Stimulated activated CD4-positive, alpha-beta T cell treated with anti-CD3 and anti-CD28 coated beads, Interleukin-1b, Interleukin-23, amount 100 ng/mL, for 24 hours (primary cell): Measurements from ENCODE around the gene BLNK.

Source experiments
- DNase-seq, 4 experiments: peaks; one replicate each; pipeline ENCODE4 v3.0.0-alpha.2; 2020; ENCODE audit warnings: low read depth in 4 of 4, low spot score in 1 of 4

BLNK gene

DNA sequence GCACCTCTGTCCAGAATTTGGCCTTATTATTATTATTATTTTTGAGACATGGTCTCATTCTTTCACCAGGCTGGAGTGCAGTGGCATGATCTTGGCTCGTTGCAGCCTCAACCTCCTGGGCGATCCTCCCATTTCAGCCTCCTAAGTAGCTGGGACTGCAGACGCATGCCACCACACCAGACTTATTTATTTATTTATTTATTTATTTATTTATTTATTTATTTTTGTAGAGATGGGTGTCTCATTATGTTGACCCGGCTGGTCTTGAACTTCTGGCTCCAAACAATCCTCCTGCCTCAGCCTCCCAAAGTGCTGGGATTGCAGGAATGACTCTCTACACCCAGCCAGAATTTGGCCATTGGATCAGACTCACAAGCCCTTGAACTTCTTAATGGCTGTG is 6.4 kb downstream of the BLNK start:
- DNase-seq = no peak

- DNase-seq = no peak
Measured at GRCh38 chr10:96263669-96264068, 7.7 kb downstream of the BLNK start.

- no peak for DNase-seq
Measured at GRCh38 chr10:96263176-96263575, 8.2 kb downstream of the BLNK start.

DNA sequence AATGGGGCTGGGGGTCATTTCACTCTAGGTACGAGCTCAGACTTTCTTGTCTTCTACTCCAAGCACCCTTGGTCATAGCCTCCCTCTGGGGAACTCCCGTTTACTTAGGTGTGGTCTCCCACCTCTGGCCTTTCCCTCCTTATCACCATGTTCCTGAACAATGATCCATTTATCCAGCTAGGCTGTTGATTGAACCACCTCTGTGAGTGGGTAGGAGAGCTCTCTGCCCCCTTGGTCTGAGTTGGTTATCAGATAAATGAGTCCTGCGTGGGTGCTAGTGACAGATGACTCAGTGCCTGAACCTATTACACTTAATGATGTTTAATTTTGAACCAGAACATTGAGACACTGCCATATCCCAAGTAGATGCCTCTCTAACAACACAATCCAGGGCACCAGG is 9.4 kb downstream of the BLNK start:
- no peak for DNase-seq

GRCh38 chr10:96261132-96261531 is 10.2 kb downstream of the BLNK start:
- DNase-seq = no peak

DNA sequence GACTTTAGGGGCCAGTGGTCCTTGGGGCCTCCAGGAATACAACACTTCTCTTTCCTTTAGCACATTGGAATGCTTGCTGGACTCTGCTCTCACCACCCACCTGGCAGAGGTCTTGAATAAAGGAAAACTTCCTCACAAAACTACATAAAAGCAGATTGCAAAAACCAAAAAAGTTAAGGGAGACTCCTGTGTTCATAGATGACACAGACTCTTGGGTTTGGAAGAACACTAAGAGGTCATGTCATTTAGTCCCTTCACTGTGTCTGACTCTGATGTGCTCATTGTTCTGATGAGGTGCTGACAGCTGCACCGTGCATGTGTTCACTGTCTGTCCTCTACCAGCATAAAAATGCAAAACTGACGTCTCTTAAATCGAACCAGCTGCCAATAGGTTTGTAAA is 11.4 kb downstream of the BLNK start:
- DNase-seq = no peak

GRCh38 chr10:96259150-96259549 is 12.2 kb downstream of the BLNK start:
- no peak for DNase-seq

- DNase-seq = no peak
Measured at GRCh38 chr10:96257944-96258343, 13.4 kb downstream of the BLNK start.

DNA sequence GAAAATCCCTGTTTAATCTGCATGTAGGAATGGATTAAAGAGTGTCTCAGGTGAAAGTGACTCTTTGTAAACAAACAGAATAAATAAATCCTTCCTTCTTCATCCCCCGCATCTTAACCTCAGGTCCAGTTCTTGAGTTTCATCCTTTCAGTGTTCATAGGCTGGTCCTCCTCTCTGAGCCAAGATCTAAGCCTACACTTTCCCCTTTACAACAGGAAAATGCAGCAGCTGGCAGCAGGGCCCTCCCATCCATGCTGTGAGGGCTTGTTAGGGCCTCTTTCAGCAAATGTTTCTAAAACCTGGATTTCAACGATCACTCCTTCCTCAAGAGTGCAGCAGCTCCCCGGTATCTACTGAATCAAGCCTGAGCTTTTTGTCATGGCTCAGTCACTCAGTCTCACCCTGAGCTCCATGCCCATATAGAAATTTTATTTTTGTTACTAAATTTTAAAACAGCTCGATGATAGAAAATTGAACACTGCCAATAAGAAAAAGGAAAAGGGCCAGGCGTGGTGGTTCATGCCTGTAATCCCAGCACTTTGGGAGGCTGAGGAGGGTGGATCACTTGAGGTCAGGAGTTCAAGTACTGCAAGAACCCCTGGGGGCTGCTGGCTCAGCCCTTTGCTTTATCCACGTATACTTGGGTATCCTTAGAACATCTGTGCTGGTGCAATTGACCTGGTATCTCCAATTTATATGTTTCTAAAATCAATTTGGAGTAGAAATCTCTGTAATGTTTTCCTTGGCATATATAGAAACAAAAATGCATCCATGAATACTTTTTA is 15.6 kb downstream of the BLNK start:
- no peak for DNase-seq

- no peak for DNase-seq
Measured at GRCh38 chr10:96254976-96255375, 16.4 kb downstream of the BLNK start.

DNA sequence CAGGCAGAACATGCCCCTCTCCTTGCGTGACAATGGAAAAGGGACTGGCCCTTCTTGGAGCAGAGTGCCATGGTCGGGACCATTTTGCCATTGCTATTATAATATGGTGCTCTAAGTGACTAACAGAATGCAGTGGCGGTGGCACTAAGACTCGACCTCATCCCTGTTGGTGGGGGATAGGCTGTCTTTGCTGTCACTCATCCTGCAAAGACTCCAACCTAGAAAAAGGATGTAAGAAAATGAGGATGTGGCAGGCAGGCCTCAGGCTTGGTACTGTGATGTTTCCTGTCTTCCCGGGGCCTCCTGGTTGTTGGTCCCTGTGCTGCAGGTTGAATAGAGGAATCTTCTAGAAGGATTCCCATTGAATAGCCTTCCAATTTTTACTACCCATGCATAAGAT is 18.6 kb downstream of the BLNK start:
- no peak for DNase-seq

DNA sequence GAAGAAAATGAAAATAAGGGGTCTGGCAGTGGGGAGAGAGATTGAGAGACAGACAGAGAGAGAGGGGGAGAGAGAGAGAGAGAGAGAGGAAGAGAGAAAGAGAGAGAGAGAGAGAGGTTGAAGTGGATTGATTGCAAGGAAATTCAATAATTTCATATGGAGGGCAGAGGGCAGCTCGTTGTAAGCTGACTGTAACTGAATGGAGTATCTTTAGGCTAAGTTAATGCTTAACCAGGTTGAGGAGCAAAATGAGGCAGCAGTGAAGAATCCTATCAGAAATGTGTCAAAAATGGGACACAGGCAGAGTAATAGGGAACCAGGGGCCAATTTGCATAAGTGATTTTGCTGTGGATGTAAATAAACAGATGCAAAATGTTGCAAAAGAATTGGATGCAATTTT is 21.0 kb downstream of the BLNK start:
- DNase-seq = no peak

DNA sequence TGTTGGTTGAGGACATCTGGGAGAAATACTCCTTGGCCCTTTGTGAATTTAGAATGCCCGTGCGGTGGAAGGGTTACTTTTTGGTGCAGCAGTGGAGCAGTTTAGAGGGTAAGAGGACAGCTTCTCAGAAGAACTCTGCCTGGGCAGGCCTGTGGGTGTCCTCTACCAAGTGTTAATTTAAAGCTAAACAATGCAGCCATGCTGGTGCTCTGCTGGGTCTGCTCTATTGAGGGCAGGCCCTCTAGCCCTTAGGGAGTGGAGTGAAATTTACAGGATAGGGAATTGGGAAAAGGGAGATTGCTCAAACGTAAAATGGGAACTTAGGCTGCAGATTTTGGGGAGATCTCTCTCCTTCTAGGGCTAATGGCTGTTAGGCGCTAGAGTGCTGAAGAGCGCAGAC is 22.1 kb downstream of the BLNK start:
- no peak for DNase-seq

GRCh38 chr10:96244354-96244753 is 27.0 kb downstream of the BLNK start:
- no peak for DNase-seq

DNA sequence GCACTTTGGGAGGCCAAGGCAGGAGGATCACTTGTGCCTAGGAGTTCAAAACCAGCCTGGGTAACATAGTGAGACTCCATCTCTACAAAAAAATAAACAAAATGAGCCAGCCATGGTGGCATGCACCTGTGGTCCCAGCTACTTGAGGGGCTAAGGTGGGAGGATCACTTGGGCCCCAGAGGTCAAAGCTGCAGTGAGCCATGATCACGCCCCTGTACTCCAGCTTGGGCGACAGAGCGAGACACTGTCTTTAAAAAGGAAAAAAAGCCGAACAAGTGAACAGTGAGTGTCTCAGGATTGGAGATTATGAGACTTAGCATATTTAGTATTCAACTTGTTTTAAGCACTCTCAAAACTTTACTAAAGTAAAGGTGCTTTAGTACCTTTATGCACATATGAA is 28.1 kb downstream of the BLNK start:
- no peak for DNase-seq

DNA sequence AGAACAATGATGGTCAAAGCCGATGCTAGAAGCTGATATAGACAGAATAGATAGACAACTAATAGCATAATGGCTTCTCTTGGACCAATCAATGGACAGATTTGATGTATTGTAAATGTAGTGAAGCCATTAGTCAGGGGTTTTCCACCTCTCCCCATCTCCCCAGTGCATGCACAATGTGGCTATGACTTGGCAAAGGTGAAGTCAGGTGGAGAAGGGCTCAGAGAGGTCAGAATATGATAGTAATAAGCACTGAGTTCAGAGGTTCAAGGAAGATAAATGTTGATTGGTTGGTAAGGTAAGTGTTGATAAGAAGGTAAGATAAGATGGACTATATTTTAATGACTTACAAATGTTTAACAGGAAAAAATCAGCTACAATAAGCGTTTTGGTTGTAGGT is 28.5 kb downstream of the BLNK start:
- no peak for DNase-seq

DNA sequence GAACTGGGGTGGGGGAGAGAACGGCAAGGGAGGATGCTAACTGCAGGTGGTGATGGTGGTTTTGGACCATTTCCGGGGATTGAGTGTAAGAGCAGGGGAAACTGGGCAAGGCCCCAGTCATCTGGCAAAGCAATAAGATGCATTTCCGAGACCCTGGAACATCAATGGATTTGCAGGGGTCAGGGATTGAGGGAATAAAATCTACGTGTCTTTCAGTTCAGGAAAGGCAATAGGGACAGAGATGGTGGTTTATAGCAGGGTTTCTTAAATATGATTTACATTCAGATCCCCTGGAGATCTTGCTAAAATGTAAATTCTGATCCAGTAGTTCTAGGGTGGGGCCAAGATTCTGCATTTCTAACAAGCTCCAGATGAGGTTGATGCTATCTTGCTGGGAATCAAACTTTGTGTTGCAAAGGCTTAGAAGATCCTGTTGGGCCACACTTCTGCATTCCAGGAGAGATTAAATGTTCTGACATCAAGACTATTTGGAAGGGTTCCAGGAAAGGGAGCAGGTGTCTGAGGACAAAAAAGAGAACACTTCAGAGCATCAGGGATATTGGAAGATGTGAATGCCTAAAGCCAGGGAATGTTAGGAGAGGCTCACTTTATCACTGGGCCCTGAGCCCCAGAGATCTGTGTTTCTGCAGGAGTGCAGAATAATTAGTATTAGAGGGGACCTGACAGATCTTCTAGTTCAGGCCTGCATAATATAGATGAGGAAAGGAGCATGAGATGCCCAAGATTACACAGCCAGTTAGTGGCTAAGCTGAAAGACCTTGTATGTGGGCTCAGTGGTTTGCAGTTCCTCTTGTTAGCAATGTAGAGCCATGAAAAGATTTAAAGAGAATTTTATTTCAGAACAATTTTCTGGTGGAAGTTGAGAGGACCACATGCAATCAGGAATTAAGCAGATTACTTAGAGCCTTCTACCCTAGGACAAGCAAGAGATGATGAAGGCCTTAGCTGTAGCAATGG is 32.4 kb downstream of the BLNK start:
- DNase-seq = no peak

DNA sequence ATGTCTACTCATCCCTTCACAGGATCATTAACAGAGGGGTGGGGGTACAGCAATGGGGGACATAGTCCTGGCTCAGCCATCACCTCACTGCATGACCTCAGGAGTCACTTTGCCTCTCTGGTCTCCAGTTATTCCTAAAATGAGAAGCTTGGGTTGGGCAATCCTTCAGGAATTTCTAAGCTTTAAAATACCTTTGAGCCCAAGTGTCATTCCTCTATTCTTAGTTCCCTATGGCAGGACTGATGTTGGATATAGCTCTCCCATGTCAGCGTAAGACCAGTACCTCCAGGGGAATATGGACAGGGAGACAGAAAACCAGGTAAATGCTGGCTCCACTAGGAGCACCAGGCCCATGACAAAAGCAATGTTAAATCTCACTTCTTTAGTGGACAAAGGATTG is 34.5 kb downstream of the BLNK start:
- no peak for DNase-seq

- no peak for DNase-seq
Measured at GRCh38 chr10:96236090-96236478, 35.3 kb downstream of the BLNK start.

GRCh38 chr10:96235326-96236089 is 35.9 kb downstream of the BLNK start:
- DNase-seq = no peak

DNA sequence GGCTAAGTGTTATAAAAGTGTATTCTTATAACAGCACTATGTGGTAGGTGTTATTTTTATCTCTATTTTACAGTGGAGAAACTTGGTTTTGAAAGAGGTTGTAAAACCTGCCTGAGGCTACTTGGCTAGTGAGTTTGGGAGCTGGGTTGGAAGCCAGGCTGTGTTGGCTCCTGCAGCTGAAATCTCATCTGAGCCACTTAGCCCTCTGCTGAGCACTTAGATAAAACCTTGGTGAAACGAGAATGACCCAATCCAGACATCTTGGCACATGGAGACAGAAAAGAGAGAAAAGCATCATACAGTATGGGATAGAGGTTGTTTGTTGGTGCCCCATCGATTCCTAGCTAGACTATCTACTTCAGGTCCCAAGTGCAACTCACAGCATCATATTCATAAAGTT is 37.4 kb downstream of the BLNK start:
- no peak for DNase-seq

- DNase-seq = no peak
Measured at GRCh38 chr10:96230527-96230926, 40.8 kb downstream of the BLNK start.
